Stimulated activated CD4-positive, alpha-beta T cell treated with anti-CD3 and anti-CD28 coated beads, TNF-alpha, amount 100 ng/mL, for 24 hours (primary cell): ENCODE results near the gene NFS1.

Experiments
- DNase-seq, 3 experiments: peaks; one replicate each; pipeline ENCODE4 v3.0.0-alpha.2; 2020; ENCODE audit warnings: low read depth in 3 of 3

Gene NFS1

GRCh38 chr20:35674921-35675320, 24.2 kb downstream of the NFS1 start:
- no peak for DNase-seq

DNA sequence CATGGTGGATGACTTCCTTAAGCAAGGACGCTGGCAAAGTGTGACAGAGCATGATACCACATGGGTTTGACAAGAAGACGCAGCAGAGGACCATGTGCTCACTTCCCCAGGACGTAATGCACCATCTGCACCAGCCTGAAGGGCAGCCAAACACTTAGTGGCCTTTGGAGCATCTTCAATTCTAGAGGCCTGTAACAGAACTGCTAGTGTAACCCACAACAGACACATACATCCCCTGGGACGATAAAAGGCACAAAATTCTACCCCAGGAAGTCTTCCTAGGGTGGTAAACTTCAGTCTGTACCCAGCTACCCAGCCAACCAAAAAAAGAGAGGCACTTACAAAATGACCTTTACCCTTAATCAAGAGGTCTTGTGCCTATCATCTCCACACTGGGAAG, 25.3 kb downstream of the NFS1 start:
- no peak for DNase-seq

DNA sequence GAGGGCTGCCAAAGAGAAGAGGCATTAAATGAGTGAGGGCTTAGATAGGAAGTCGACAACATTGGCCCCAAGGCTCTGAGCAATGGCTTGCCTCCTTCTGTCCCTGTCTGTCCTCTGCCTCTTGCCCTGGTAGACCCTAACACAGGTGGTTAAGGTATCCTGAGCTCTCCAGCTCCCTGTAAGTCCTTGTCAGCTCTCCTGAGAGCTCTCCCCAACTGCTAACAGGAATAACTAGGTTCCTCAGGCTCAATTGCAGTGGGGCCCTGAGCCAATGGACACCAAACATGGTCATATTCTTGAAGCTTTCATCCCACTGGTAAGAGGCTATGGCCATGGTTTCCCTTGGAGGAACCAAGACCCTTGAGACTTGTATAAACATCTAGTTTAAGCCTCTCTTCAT, 29.5 kb downstream of the NFS1 start:
- DNase-seq, result no peak

DNA sequence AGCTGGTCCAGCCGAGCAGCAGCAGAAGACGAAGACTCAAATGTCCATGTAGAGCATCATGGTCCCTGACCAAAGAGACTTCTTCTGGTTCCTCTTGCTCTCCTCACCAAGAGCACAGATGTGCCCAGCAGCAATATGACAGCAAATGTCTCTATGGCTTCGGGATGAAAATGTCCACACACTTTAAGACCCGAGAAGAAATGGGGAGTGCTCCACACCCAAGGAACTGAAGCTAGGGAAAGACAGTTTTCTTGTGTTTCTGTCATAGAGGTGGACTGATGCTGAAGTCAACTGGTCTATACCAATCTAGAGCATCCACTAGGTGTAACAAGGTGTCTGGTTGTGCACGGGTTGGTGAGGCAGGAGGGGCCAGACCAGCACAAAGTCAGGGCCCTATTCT, 29.9 kb downstream of the NFS1 start:
- no peak for DNase-seq

DNA sequence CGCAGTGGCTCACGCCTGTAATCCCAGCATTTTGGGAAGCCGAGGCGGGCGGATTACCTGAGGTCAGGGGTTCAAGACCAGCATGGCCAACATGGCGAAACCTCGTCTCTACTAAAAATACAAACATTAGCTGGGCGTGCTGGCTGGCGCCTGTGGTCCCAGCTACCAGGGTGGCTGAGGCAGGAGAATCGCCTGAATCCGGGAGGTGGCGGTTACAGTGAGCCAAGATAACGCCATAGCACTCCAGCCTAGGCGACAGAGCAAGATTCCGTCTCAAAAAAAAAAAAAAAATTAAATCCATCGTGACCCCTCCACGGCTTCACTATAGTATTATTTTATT, 33.2 kb downstream of the NFS1 start:
- no peak for DNase-seq

- DNase-seq, result peak; percentile 89 to 91 (median 91)
These were observed 34.5 kb downstream of the NFS1 start, which contains the start of the genes CPNE1 and RBM12 for GRCh38 chr20:35664466-35665206. Gene CPNE1 (minus strand): TSS chr20:35664900. CDS start chr20:35632923, 31,977 bp downstream. Gene RBM12 (minus strand): TSS chr20:35664900. CDS start chr20:35655322, 9,578 bp downstream.

GRCh38 chr20:35663516-35664465, 35.4 kb downstream of the NFS1 start:
- peak; percentile 28 to 49 (median 32) for DNase-seq

GRCh38 chr20:35662551-35662950, 36.6 kb downstream of the NFS1 start:
- no peak for DNase-seq

DNA sequence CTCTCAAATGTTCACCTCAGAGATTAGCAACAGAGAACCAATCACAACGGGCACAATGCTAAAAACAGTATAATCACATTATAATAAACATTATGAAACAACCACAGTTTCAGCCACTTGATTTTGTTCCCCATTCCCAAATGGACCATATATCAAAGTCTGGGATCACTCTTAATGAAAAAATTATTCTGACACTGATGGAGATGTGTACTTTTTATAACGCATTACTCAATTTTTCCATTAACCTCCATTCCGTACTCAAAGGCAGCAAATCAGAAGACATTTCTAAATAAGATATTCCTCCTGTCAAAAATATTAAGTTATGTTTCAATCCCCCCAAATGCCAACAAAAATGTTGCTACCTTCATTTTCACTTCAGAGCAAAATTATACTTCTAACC, 37.2 kb downstream of the NFS1 start:
- DNase-seq, result no peak

DNA sequence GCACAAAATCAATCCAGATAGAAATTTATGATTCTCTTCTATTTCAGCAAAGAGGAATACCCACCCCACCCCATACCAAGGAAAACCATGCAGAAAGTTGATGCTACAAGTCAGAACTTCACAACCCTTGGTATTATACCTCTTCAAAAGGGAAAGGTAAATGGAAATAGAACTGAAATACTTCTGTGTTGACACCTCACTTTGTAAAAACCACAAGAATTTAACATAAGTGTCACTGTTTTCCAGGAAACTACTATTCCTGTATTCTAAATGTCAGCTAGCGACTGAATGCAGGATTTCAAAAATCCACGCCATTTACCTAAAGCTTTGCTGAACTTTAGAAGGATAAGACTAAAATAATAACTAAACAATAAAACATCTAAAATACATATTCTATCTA, 38.1 kb downstream of the NFS1 start:
- DNase-seq, result no peak

DNA sequence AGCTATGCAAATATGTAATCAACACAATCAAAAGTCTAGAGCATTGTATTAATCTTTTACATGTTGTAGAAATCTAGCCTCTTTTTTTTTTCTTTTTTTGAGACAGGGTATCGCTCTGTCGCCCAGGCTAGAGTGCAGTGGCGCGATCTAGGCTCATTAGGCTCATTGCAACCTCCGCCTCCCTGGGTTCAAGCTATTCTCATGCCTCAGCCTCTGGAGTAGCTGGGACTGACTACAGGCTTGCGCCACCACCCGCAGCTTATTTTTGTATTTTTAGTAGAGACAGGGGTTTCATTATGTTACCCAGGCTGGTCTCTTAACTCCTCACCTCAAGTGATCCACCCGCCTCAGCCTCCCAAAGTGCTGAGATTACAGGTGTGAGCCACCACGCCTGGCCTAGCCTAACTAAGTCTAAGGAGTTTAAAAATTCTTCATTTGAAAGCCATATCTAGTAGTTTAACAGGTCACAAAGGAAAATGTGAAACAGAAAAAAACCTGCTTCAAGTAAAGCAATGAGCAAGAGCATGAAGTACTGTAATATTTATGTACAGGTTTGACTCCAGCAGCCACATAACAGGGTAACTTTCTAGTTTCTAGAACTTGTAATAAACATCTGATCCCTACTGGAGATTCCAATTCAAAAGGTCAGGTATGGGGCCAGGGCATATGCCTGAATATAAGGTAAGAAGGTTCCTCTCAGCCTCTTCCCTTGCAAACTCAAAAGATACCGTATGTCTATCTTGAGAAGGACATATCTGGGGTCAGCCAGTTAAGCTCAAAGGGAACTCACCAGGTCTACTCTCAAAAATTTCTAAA, 38.8 kb downstream of the NFS1 start:
- peak in 2 of 3 experiments; percentile 15 to 38 for DNase-seq

- DNase-seq, result no peak
These were observed 41.9 kb downstream of the NFS1 start for GRCh38 chr20:35657271-35657670.

DNA sequence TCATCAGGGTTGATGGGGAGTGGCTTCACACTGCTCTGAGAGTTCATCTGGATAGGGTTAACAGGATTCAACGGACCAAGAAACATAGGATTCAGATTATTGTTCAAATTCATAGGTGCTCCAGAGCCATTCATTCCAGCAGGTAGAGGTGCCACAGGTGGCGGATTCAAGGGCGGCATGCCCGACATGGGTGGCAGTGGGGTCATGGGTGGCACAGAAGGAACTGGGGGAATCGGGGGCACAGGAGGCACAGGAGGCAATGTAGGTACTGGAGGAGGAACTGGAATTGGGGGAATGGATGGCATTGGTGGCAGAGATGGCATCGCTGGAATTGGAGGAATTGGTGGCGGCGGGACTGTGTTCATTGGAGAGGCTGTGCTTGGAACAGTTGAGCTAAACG, 44.7 kb downstream of the NFS1 start:
- DNase-seq, result no peak

GRCh38 chr20:35653893-35654292, 45.3 kb downstream of the NFS1 start:
- DNase-seq, result no peak

DNA sequence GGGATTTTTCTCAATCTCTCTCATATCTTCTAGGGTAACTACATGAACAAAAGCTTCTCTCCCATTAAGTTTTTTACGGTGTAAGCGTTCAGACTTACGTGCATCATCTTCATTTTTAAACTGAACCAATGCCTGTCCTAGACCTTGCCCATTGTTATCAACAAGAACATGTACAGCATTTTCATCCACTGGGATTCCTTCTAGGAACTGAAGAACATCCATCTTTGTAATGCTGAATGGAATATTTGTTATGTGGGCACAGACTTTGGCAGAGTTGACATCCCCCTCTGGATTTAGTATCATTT, 45.8 kb downstream of the NFS1 start:
- DNase-seq, result no peak

DNA sequence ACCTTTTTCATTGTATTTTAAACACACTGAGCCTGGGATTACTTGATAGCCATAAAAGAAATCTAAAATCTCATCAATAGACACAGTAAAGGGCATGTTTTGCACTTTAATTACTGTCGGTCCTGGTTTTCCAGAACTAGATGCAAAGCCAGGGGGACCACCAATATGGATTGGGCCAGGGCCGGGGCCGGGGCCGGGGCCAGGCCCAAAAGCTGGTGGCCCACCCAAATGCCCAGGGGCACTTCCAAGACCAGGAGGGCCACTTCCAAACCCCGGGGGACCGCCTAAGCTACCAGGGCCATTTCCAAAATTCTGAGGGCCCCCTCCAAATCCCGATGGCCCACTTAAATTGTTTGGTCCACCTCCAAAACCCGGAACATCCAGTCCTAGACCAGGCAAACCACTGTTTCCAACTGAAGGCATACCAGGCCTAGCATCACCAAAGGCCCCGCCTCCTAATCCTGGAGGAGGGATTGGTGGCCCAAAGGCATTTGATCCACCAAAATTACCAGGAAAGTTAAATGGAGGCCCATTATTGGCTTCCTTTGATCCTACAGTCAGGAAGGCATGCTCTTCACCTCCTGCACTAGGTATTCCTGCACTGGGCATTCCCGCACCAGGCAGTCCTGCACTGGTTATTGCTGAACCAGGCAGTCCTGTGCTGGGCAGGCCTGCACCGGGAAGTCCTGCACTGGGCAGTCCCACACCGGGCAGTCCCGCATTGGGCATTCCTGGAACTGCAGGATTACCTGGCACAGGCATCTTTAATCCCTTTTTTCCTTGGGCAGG, 46.3 kb downstream of the NFS1 start:
- no peak for DNase-seq

DNA sequence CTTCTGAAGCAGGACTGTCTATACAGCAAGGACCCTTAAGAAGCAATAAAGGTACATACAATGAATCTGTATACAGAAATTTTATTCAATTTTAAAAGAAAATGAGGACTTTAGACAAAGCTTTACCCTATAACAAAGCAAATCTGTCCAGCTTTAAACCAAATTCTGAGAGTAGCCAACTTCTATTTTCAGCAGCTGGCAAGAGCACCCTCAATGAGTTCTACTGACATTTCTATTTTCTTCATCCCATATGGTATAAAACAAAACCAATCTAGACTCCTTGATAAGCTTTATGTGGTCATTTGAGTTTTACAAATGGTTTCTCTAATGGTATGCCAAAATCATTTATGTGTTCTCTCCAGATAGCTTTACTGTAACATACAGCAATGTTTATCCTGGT, 47.2 kb downstream of the NFS1 start:
- no peak for DNase-seq

GRCh38 chr20:35650632-35651031, 48.5 kb downstream of the NFS1 start:
- DNase-seq, result no peak

DNA sequence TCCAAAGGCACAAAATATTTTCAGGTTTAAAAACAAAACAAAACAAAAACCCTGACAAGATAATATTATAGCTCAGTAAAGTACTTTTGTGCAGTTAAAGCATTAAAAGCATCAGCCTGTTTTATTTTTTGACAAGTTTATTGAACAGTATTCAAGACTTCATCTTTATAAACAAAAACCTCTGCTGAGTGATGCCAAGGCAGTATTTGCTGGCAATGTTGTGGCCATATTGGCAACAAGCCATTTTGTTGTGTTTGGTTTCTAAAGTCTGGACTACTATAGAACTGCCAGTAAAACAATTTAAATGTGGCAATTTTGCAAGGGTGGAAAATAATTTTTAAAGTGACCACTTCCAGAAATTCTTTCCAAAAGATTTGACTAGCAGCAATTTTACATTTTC, 50.3 kb downstream of the NFS1 start:
- no peak for DNase-seq

GRCh38 chr20:35644806-35645205, 54.3 kb downstream of the NFS1 start:
- DNase-seq, result no peak

- no peak for DNase-seq
These were observed 56.1 kb downstream of the NFS1 start for GRCh38 chr20:35643045-35643444.
